HCT116 (cell line): ENCODE results near the gene CLSTN1. TPM values are rescaled to one million over a fixed set of nuclear protein-coding genes. Genes with fewer than 3 reads are reported as not detected.

ENCODE experiments used
- ATAC-seq: fragments of 200-7000 bp; cut with Tn5 transposase; 2 replicates; pipeline ENCODE4 v1.9.1; 2020; ENCODE audit warnings: mild to moderate bottlenecking, moderate library complexity
- BruUV-seq: library from RNA; stranded (reverse); fragments of 400-500 nt; replicated peaks from 2 replicates; lab custom pipeline; 2021; lab: Mats Ljungman, UMichigan
- CTCF ChIA-PET: fragments of 300-600 bp; sonication (Branson Sonifier 250); formaldehyde crosslinking; loops from one replicate; lab custom pipeline; 2021; ENCODE audit warnings: antibody characterized with exemption; lab: Charles Lee
- POLR2A ChIA-PET: fragments of 300-600, 350-600 bp; sonication (Branson Sonifier 250); formaldehyde crosslinking; loops from one replicate; lab custom pipeline; 2021; ENCODE audit warnings: antibody characterized with exemption; lab: Charles Lee
- RAD21 ChIA-PET, 2 experiments: fragments of 300-600 bp; sonication (Branson Sonifier 250); formaldehyde crosslinking; loops; one replicate each; lab custom pipeline; 2023; ENCODE audit warnings: low total read pairs in 2 of 2; ENCODE audit not compliant: uncharacterized antibody in 2 of 2, unreplicated experiment in 2 of 2, low non-redundant PET in 1 of 2; lab: Charles Lee
- DNase-seq: peaks from one replicate; pipeline ENCODE4 v3.0.0-alpha.2; 2010; ENCODE audit warnings: low read depth, low spot score
- H2AFZ ChIP-seq: fragments of 200-600 bp; shearing (Covaris generic), sonication (generic); 2 replicates; pipeline ENCODE4 v1.6.1; 2017; ENCODE audit warnings: low read depth, mixed run types, mixed read lengths, antibody characterized with exemption, low read length; ENCODE audit not compliant: poor library complexity, severe bottlenecking
- H3K27ac ChIP-seq: 2 replicates; pipeline ENCODE4 v1.5.1; 2012; ENCODE audit warnings: low read depth, low read length
- H3K27me3 ChIP-seq: fragments of 200-600 bp; sonication (generic); 2 replicates; pipeline ENCODE4 v1.6.1; 2016; ENCODE audit warnings: mixed run types, low read length, mixed read lengths; ENCODE audit not compliant: insufficient read depth
- H3K36me3 ChIP-seq, 2 experiments: fragments of 200-500 bp in 1 of 2; fragments of 200-600 bp in 1 of 2; sonication (Bioruptor generic) in 1 of 2; sonication (generic) in 1 of 2; 2 replicates each; pipeline versions ENCODE4 v1.5.1 to v1.6.1; 2014 to 2016; ENCODE audit warnings: low read length in 2 of 2, inconsistent platforms in 1 of 2, mixed read lengths in 1 of 2, mixed run types in 1 of 2; ENCODE audit not compliant: insufficient read depth in 2 of 2, control insufficient read depth in 1 of 2
- H3K4me1 ChIP-seq, 2 experiments: fragments of 200-600 bp in 1 of 2; sonication (generic) in 1 of 2; 2 replicates each; pipeline versions ENCODE4 v1.5.1 to v1.6.1; 2012 to 2017; ENCODE audit warnings: low read length in 2 of 2, inconsistent platforms in 1 of 2, mild to moderate bottlenecking in 1 of 2, mixed read lengths in 1 of 2, mixed run types in 1 of 2, moderate library complexity in 1 of 2; ENCODE audit not compliant: insufficient read depth in 2 of 2, control insufficient read depth in 1 of 2
- H3K4me2 ChIP-seq: fragments of 200-600 bp; sonication (generic); 2 replicates; pipeline ENCODE4 v1.6.1; 2017; ENCODE audit warnings: mixed run types, low read length, mixed read lengths
- H3K4me3 ChIP-seq, 2 experiments: fragments of 200-600 bp in 1 of 2; sonication (generic) in 1 of 2; replicated peaks in 1 of 2; 2 replicates each; pipeline ENCODE4 v1.5.1; 2011 to 2016; ENCODE audit warnings: low read length in 2 of 2, control low read depth in 1 of 2, low read depth in 1 of 2, mild to moderate bottlenecking in 1 of 2, mixed read lengths in 1 of 2, mixed run types in 1 of 2
- H3K79me2 ChIP-seq: fragments of 200-600 bp; sonication (generic); 2 replicates; pipeline ENCODE4 v1.6.1; 2017; ENCODE audit warnings: mild to moderate bottlenecking, mixed run types, low read length, moderate library complexity, mixed read lengths; ENCODE audit not compliant: insufficient read depth
- H3K9ac ChIP-seq: fragments of 200-600 bp; sonication (generic); 2 replicates; pipeline ENCODE4 v1.6.1; 2016; ENCODE audit warnings: low read length, mixed read lengths
- H3K9me2 ChIP-seq: fragments of 200-600 bp; sonication (generic), shearing (Covaris generic); 2 replicates; pipeline ENCODE4 v1.6.1; 2017; ENCODE audit warnings: mixed run types, mild to moderate bottlenecking, moderate library complexity; ENCODE audit not compliant: insufficient read depth
- H3K9me3 ChIP-seq, 2 experiments: fragments of 200-500 bp in 1 of 2; fragments of 200-600 bp in 1 of 2; sonication (Bioruptor generic) in 1 of 2; sonication (generic) in 1 of 2; 2 replicates each; pipeline ENCODE4 v1.6.1; 2014 to 2017; ENCODE audit warnings: low read length in 2 of 2, mixed read lengths in 2 of 2, inconsistent platforms in 1 of 2, low read depth in 1 of 2, mild to moderate bottlenecking in 1 of 2, mixed run types in 1 of 2, moderate library complexity in 1 of 2; ENCODE audit not compliant: control insufficient read depth in 1 of 2, insufficient read depth in 1 of 2
- H4K20me1 ChIP-seq: fragments of 200-600 bp; sonication (generic), shearing (Covaris generic); 2 replicates; pipeline ENCODE4 v1.6.1; 2017; ENCODE audit warnings: mixed run types, mild to moderate bottlenecking, moderate library complexity; ENCODE audit not compliant: insufficient read depth
- ATF3 ChIP-seq: IDR thresholded peaks from 2 replicates; pipeline ENCODE4 v1.6.1; 2012
- CBX3 ChIP-seq: IDR thresholded peaks from 2 replicates; pipeline ENCODE4 v1.6.1; 2012; ENCODE audit warnings: low read depth
- EGR1 ChIP-seq: IDR thresholded peaks from 2 replicates; pipeline ENCODE4 v1.6.1; 2012; ENCODE audit warnings: low read depth
- ELF1 ChIP-seq: IDR thresholded peaks from 2 replicates; pipeline ENCODE4 v1.6.1; 2012; ENCODE audit warnings: low read depth, borderline replicate concordance
- EZH2 ChIP-seq: fragments of 200-600 bp; sonication (generic); IDR thresholded peaks from 2 replicates; pipeline ENCODE4 v1.6.1; 2017; ENCODE audit warnings: antibody characterized with exemption, mixed run types
- EZH2phosphoT487 ChIP-seq: fragments of 200-600 bp; IDR thresholded peaks from 2 replicates; pipeline ENCODE4 v1.6.1; 2018; ENCODE audit warnings: antibody characterized with exemption, borderline replicate concordance
- FOSL1 ChIP-seq: IDR thresholded peaks from 2 replicates; pipeline ENCODE4 v1.6.1; 2012; ENCODE audit warnings: low read depth
- JUND ChIP-seq: IDR thresholded peaks from 2 replicates; pipeline ENCODE4 v1.6.1; 2012
- POLR2A ChIP-seq: IDR thresholded peaks from 2 replicates; pipeline ENCODE4 v1.7.0; 2011; ENCODE audit warnings: borderline replicate concordance; ENCODE audit not compliant: insufficient read depth, insufficient read length; ENCODE audit errors: extremely low read depth
- POLR2AphosphoS5 ChIP-seq: IDR thresholded peaks from 2 replicates; pipeline ENCODE4 v1.6.1; 2011; ENCODE audit warnings: mild to moderate bottlenecking, low read depth, low read length, moderate library complexity
- RAD21 ChIP-seq: IDR thresholded peaks from 2 replicates; pipeline ENCODE4 v1.6.1; 2012; ENCODE audit warnings: low read depth, mild to moderate bottlenecking
- REST ChIP-seq: IDR thresholded peaks from 2 replicates; pipeline ENCODE4 v1.6.1; 2012; ENCODE audit warnings: low read depth
- SIN3A ChIP-seq: IDR thresholded peaks from 2 replicates; pipeline ENCODE4 v1.6.1; 2012; ENCODE audit warnings: low read depth
- SRF ChIP-seq: IDR thresholded peaks from 2 replicates; pipeline ENCODE4 v1.6.1; 2012; ENCODE audit warnings: low read depth
- YY1 ChIP-seq: IDR thresholded peaks from 2 replicates; pipeline ENCODE4 v1.6.1; 2011; ENCODE audit warnings: low read length, low read depth, moderate library complexity, mild to moderate bottlenecking; ENCODE audit not compliant: insufficient replicate concordance; ENCODE audit errors: extremely low read depth
- ZBTB33 ChIP-seq: IDR thresholded peaks from 2 replicates; pipeline ENCODE4 v1.6.1; 2011; ENCODE audit warnings: mild to moderate bottlenecking, low read length, moderate library complexity; ENCODE audit not compliant: insufficient replicate concordance; ENCODE audit errors: extremely low read depth
- ZFX ChIP-seq: fragments of 450-650 bp; IDR thresholded peaks from 2 replicates; pipeline ENCODE4 v1.6.1; 2017
- ZNF274 ChIP-seq: fragments of 200-500 bp; sonication (Bioruptor generic); IDR thresholded peaks from 2 replicates; pipeline ENCODE4 v1.6.1; 2014; ENCODE audit warnings: mild to moderate bottlenecking, low read depth, low read length, inconsistent platforms
- intact Hi-C: fragments of 100-400 bp; cut with micrococcal nuclease; formaldehyde crosslinking; loops from 2 replicates; pipeline ENCODE4 v1.10.0; 2022
- total RNA-seq: library from RNA; stranded (reverse); gene quantifications from one replicate; pipeline ENCODE4 v1.2.1, GENCODE V29; 2021; ENCODE audit not compliant: unreplicated experiment
- TF ChIP-seq, protein P1 (sequence below): IDR thresholded peaks from 2 replicates; pipeline ENCODE4 v1.6.1; 2012

The CLSTN1 gene
- total RNA-seq, 1 experiment from 2014 or later, result 113 TPM

- intact Hi-C loops, result loop anchor here (5.0 kb wide), 1 partner anchor 41 kb away; no protein-coding TSS in a partner anchor
- POLR2A ChIA-PET, result interaction anchor here (1.0 kb wide), 1 partner anchor 75 kb away, joined by 3 read pairs; the partner anchor contains the start of genes LZIC and NMNAT1
These were observed 44.5 kb upstream of the CLSTN1 start for GRCh38 chr1:9868244-9868590.

More at GRCh38 chr1:9868244-9868590, 44.5 kb upstream of the CLSTN1 start:
- no peaks in the 10 kb centered on the region for H3K9me3 ChIP-seq
- no peaks in the 10 kb centered on the region for H3K79me2 ChIP-seq
- H3K9me2 ChIP-seq, result no peaks in the 10 kb centered on the region
- H3K9ac ChIP-seq, result no peak overlapping the region
- no peaks in the 10 kb centered on the region for H3K27me3 ChIP-seq
- no peak overlapping the region for H3K27ac ChIP-seq
- no peaks in the 10 kb centered on the region for H4K20me1 ChIP-seq
- DNase-seq (no peak), ATAC-seq (no peak)
- ChIA-PET RAD21 (no interaction called here), CTCF (interaction anchor here (0.6 to 2.1 kb wide), 10 partner anchors 9 to 281 kb away, joined by 3 to 21 read pairs (median 4); no protein-coding TSS in a partner anchor)
- BruUV-seq, result no TSS peak
- H3K4me3 ChIP-seq, result no peak overlapping the region
- H3K4me2 ChIP-seq, result no peak overlapping the region
- TF ChIP-seq SRF (no peak), EZH2 (no peak), POLR2A (no peak), ZNF274 (no peak), EZH2phosphoT487 (no peak), FOSL1 (no peak), POLR2AphosphoS5 (no peak), REST (no peak), RAD21 (no peak), CBX3 (no peak), ELF1 (no peak), ATF3 (no peak), JUND (no peak), EGR1 (no peak), ZFX (no peak), YY1 (no peak), SIN3A (no peak), ZBTB33 (no peak)
- TF ChIP-seq, protein P1, sequence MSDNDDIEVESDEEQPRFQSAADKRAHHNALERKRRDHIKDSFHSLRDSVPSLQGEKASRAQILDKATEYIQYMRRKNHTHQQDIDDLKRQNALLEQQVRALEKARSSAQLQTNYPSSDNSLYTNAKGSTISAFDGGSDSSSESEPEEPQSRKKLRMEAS, result no peak
- peaks cover 0 to 4% of the 10 kb centered on the region in 2 experiments; a peak in 1 of 4 replicates for H3K4me1 ChIP-seq
- H3K36me3 ChIP-seq, result no peaks in the 10 kb centered on the region
- H2AFZ ChIP-seq, result no peak overlapping the region
